Psoas muscle (tissue), 8 donors: ENCODE measurements around the gene CUEDC2. TPM values are rescaled to one million over a fixed set of nuclear protein-coding genes. Genes with fewer than 3 reads are reported as not detected.
A peak's percentile ranks its signal among the peaks of the same experiment; 100 is the strongest.

Experiments
- ATAC-seq, 4 donors: fragments of 200-7000 bp; cut with Tn5 transposase; one replicate each; pipeline ENCODE4 v1.9.1; 2020; ENCODE audit warnings: moderate library complexity in 3 of 4, mild to moderate bottlenecking in 2 of 4
- DNase-seq, 2 donors: peaks; one replicate each; pipeline ENCODE4 v3.0.0-alpha.2; 2020
- H3K27ac ChIP-seq: fragments of 200-600 bp; one replicate; pipeline ENCODE4 v1.8.0; 2022
- H3K27me3 ChIP-seq, 3 donors: fragments of 200-600 bp in 1 of 3; one replicate each; pipeline versions ENCODE4 v1.6.1 to v1.8.0; 2013 to 2022; ENCODE audit warnings: low read length in 2 of 3, mild to moderate bottlenecking in 2 of 3, moderate library complexity in 1 of 3; ENCODE audit not compliant: insufficient read depth in 3 of 3
- H3K36me3 ChIP-seq, 2 donors: fragments of 200-600 bp in 1 of 2; one replicate each; pipeline versions ENCODE4 v1.6.1 to v1.8.0; 2013 to 2022; ENCODE audit warnings: low read depth in 1 of 2, mild to moderate bottlenecking in 1 of 2, moderate library complexity in 1 of 2; ENCODE audit not compliant: insufficient read depth in 1 of 2
- H3K4me1 ChIP-seq: fragments of 200-600 bp; one replicate; pipeline ENCODE4 v1.8.0; 2022
- H3K4me3 ChIP-seq: fragments of 200-600 bp; one replicate; pipeline ENCODE4 v1.8.0; 2022; ENCODE audit warnings: mild to moderate bottlenecking
- H3K9me3 ChIP-seq: fragments of 200-600 bp; one replicate; pipeline ENCODE4 v1.8.0; 2022
- CTCF ChIP-seq: fragments of 200-600 bp; IDR thresholded peaks from one replicate; pipeline ENCODE4 v1.8.0; 2022; ENCODE audit warnings: antibody characterized with exemption
- WGBS, 3 donors: extraction: QIAGEN DNeasy Blood & Tissue Kit; methylation state at CpG; one replicate each; pipeline versions ENCODE4 v1.1.6 to v1.1.7; 2013; 5-methylcytosine and 5-hydroxymethylcytosine counted together
- intact Hi-C, 2 donors: fragments of 100-400 bp; cut with DNase I; formaldehyde crosslinking; loops; one replicate each; pipeline versions ENCODE4 v1.11.0 to v1.14.2; 2022
- polyA plus RNA-seq, 3 donors: library from polyadenylated mRNA; stranded (reverse); fragments of 200-250 nt; gene quantifications; one replicate each; pipeline ENCODE4 v1.2.3, GENCODE V29; 2013
- total RNA-seq, 4 donors: library from RNA; stranded (reverse); fragmentation: NEBNext Ultra II Directional in 2 of 4; extraction: Animal tissue kit (Norgen Biotek cat#: 25700) in 2 of 4; gene quantifications; one replicate each; pipeline versions ENCODE4 v1.2.1 to v1.2.4, GENCODE V29; 2021 to 2023
- donor health status: healthy with polysubstance abuse.
- donor health status: DM: no; HTN: no; CAD: no; lungs with moderate emphysema.
- donor health status: Bipolar disorder and iron deficiency.
- donor health status: healthy.
- donor health status: DM: yes; HTN: yes; CAD: no.
- donor health status: DM: no; HTN: no; CAD: no.
- donor health status: DM: no; HTN: no; CAD: no.
- donor health status: DM: yes; HTN: yes; CAD: no.

Gene CUEDC2
- total and polyA plus RNA-seq, 7 donors: 53.3 to 103 (median 77.2) TPM

- 79 to 87% (median 83%) methylated on average over 9 of the region's 9 CpGs for WGBS, 3 donors
- peak in 1 of 2 donors; percentile 46 for DNase-seq
- ATAC-seq: no peak
Measured at GRCh38 chr10:102475451-102476040, 43.2 kb upstream of the CUEDC2 start.

DNA sequence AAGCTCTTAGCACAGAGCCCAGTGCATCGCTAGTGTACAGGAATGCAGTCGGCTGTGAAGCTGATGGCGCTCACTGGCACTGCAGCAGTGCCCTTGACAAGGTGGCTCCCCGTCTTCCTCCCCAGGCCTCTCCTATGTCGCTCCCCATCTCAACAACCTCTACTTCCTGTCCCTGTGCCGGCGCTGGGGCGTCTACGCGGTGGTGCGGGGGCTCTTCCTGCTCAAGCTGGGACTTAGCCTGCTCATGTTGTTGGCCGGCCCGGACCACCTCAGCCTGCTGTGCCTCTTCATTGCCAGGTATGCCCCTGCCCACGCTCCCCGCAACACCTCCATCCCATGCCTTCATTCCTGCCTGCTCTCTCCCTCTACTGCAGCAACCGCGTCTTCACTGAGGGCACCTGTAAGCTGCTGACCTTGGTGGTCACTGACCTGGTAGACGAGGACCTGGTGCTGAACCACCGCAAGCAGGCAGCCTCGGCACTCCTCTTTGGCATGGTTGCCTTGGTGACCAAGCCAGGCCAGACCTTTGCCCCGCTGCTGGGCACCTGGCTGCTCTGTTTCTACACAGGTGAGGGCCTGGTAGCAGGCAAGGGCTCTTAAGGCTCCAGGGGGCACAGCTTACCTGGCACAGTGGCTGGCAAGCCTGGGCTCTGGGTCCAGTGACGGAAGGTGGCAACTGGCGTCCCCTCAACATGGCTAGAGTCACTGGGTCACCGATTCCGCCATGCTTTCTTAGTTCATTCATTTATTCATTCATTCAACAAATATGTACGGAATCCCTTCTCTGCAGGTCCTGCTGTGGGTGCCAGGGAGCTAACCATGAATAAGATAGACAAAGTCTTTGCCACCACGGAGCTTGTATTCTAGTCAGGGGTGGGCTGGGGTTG is 41.3 kb upstream of the CUEDC2 start:
- no peak for TF ChIP-seq CTCF
- H3K36me3 ChIP-seq: peaks cover 0 to 15% of the 10 kb centered on the region in 2 donors
- H3K9me3 ChIP-seq: no peaks in the 10 kb centered on the region
- H3K27ac ChIP-seq: no peak overlapping the region
- DNase-seq: peak in 1 of 2 donors; percentile 47
- intact Hi-C loops: no loop called here
- no peaks in the 10 kb centered on the region for H3K27me3 ChIP-seq
- no peaks in the 10 kb centered on the region for H3K4me1 ChIP-seq
- 85 to 88% (median 87%) methylated on average over 27 of the region's 27 CpGs for WGBS, 3 donors
- no peak for ATAC-seq
- H3K4me3 ChIP-seq: no peak overlapping the region

More at GRCh38 chr10:102475451-102476040, 43.2 kb upstream of the CUEDC2 start:
- intact Hi-C loops: loop anchor here in 1 of 2 donors (5.0 kb wide), 1 partner anchor 53 kb away; the partner anchor contains the start of gene FBXL15
- H3K36me3 ChIP-seq: peaks cover 0 to 33% of the 10 kb centered on the region in 2 donors
- no peak overlapping the region for H3K4me3 ChIP-seq
- no peak for TF ChIP-seq CTCF
- no peak overlapping the region for H3K27ac ChIP-seq
- H3K9me3 ChIP-seq: no peaks in the 10 kb centered on the region
- H3K4me1 ChIP-seq: no peaks in the 10 kb centered on the region
- H3K27me3 ChIP-seq: no peaks in the 10 kb centered on the region

GRCh38 chr10:102470579-102471546 is 38.5 kb upstream of the CUEDC2 start:
- ATAC-seq (no peak), DNase-seq (no peak)
- H3K9me3 ChIP-seq: no peaks in the 10 kb centered on the region
- no peak overlapping the region for H3K4me3 ChIP-seq
- no peak for TF ChIP-seq CTCF
- H3K4me1 ChIP-seq: no peaks in the 10 kb centered on the region
- WGBS, 3 donors: 91 to 93% (median 91%) methylated on average over 34 to 36 of the region's 36 CpGs
- no peaks in the 10 kb centered on the region for H3K27me3 ChIP-seq
- intact Hi-C loops: no loop called here
- no peak overlapping the region for H3K27ac ChIP-seq
- H3K36me3 ChIP-seq: no peaks in the 10 kb centered on the region

DNA sequence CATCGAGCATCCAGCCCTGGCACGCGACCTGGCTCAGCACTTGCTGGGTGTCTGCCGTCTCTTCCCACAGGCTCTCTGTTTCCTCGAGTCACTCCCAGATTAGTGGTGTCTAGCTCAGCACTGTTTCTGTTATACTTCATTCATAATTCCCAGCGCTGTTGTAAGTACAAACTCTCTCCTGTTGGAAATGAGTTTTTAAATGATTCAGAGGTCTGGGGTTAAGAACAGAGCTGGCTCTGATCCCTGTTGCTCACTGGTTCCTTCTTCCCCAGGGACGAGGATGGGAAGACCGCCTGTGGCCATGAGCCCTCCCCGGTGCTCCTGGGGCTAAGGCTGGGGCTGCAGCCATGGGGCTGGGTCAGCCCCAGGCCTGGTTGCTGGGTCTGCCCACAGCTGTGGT is 36.3 kb upstream of the CUEDC2 start:
- Histone ChIP-seq H3K36me3 (no peaks in the 10 kb centered on the region), H3K4me3 (no peak overlapping the region), H3K4me1 (no peaks in the 10 kb centered on the region), H3K27ac (no peak overlapping the region), H3K9me3 (no peaks in the 10 kb centered on the region), H3K27me3 (no peaks in the 10 kb centered on the region)
- peak in 1 of 4 donors; percentile 19 for ATAC-seq
- intact Hi-C loops: no loop called here
- WGBS, 3 donors: 64 to 79% (median 70%) methylated on average over 9 of the region's 9 CpGs
- peak in 1 of 2 donors; percentile 53 for DNase-seq
- no peak for TF ChIP-seq CTCF
